Measurements from ENCODE around the gene HTR7. TPM values are rescaled to one million over a fixed set of nuclear protein-coding genes. Genes with fewer than 3 reads are reported as not detected.

HTR7 gene
- total and polyA plus RNA-seq, 7 donors = 0.31 to 1.4 (median 0.75) TPM; not detected in 1

GRCh38 chr10:90805206-90805605, 52.6 kb downstream of the HTR7 start:
- DNase-seq = no peak
- intact Hi-C loops (cut with DNase I) = no loop called here
- Histone ChIP-seq H3K9me3 (no peaks in the 10 kb centered on the region), H3K4me1 (no peaks in the 10 kb centered on the region), H3K4me3 (no peak overlapping the region), H3K36me3 (no peaks in the 10 kb centered on the region), H3K27me3 (no peaks in the 10 kb centered on the region), H3K27ac (no peak overlapping the region)
- no peak for TF ChIP-seq POLR2AphosphoS5 (IDR thresholded peaks at IDR 0.05)
- no peak for TF ChIP-seq EP300 (IDR thresholded peaks at IDR 0.05)
- TF ChIP-seq POLR2A (IDR thresholded peaks at IDR 0.05) = no peak
- TF ChIP-seq CTCF (IDR thresholded peaks at IDR 0.05) = no peak
- WGBS, 2 donors = 55 to 65% methylated on average over 1 of the region's 1 CpG

- Histone ChIP-seq H3K27ac (no peak overlapping the region), H3K4me1 (no peaks in the 10 kb centered on the region), H3K9me3 (no peaks in the 10 kb centered on the region), H3K4me3 (no peak overlapping the region), H3K36me3 (no peaks in the 10 kb centered on the region), H3K27me3 (no peaks in the 10 kb centered on the region)
- intact Hi-C loops (cut with DNase I) = no loop called here
- DNase-seq = no peak
- TF ChIP-seq POLR2AphosphoS5 (IDR thresholded peaks at IDR 0.05) (no peak), CTCF (IDR thresholded peaks at IDR 0.05) (no peak), POLR2A (IDR thresholded peaks at IDR 0.05) (no peak), EP300 (IDR thresholded peaks at IDR 0.05) (no peak)
- WGBS, 2 donors = 59 to 76% methylated on average over 3 of the region's 3 CpGs
Observed at GRCh38 chr10:90804354-90804753, 53.5 kb downstream of the HTR7 start.

- no peak overlapping the region for H3K4me3 ChIP-seq
- no peak for DNase-seq
- TF ChIP-seq POLR2A (IDR thresholded peaks at IDR 0.05) (no peak), CTCF (IDR thresholded peaks at IDR 0.05) (no peak), POLR2AphosphoS5 (IDR thresholded peaks at IDR 0.05) (no peak), EP300 (IDR thresholded peaks at IDR 0.05) (no peak)
- H3K4me1 ChIP-seq = no peaks in the 10 kb centered on the region
- H3K9me3 ChIP-seq = no peaks in the 10 kb centered on the region
- H3K27me3 ChIP-seq = no peaks in the 10 kb centered on the region
- intact Hi-C loops (cut with DNase I) = no loop called here
- H3K27ac ChIP-seq = no peak overlapping the region
- WGBS, 2 donors = 74 to 76% methylated on average over 1 of the region's 1 CpG
- no peaks in the 10 kb centered on the region for H3K36me3 ChIP-seq
Observed at GRCh38 chr10:90801608-90802007, 56.2 kb downstream of the HTR7 start.

GRCh38 chr10:90800232-90800796, 57.5 kb downstream of the HTR7 start:
- WGBS, 2 donors = 56 to 79% methylated on average over 5 of the region's 5 CpGs
- H3K36me3 ChIP-seq = no peaks in the 10 kb centered on the region
- no peak for TF ChIP-seq CTCF (IDR thresholded peaks at IDR 0.05)
- TF ChIP-seq POLR2AphosphoS5 (IDR thresholded peaks at IDR 0.05) = no peak
- TF ChIP-seq POLR2A (IDR thresholded peaks at IDR 0.05) = no peak
- TF ChIP-seq EP300 (IDR thresholded peaks at IDR 0.05) = no peak
- H3K9me3 ChIP-seq = no peaks in the 10 kb centered on the region
- no peak for DNase-seq
- intact Hi-C loops (cut with DNase I) = no loop called here
- no peak overlapping the region for H3K4me3 ChIP-seq
- H3K4me1 ChIP-seq = no peaks in the 10 kb centered on the region
- H3K27ac ChIP-seq = no peak overlapping the region
- no peaks in the 10 kb centered on the region for H3K27me3 ChIP-seq

- no peaks in the 10 kb centered on the region for H3K9me3 ChIP-seq
- 88 to 93% methylated on average over 3 of the region's 3 CpGs for WGBS, 2 donors
- no peaks in the 10 kb centered on the region for H3K4me1 ChIP-seq
- no peak overlapping the region for H3K27ac ChIP-seq
- H3K27me3 ChIP-seq = no peaks in the 10 kb centered on the region
- no peaks in the 10 kb centered on the region for H3K36me3 ChIP-seq
- TF ChIP-seq CTCF (IDR thresholded peaks at IDR 0.05) = no peak
- no peak for TF ChIP-seq POLR2AphosphoS5 (IDR thresholded peaks at IDR 0.05)
- TF ChIP-seq POLR2A (IDR thresholded peaks at IDR 0.05) = no peak
- no peak for TF ChIP-seq EP300 (IDR thresholded peaks at IDR 0.05)
- intact Hi-C loops (cut with DNase I) = no loop called here
- H3K4me3 ChIP-seq = no peak overlapping the region
- no peak for DNase-seq
Observed at GRCh38 chr10:90799172-90799571, 58.7 kb downstream of the HTR7 start.
